Prostate gland (tissue), 2 donors: ENCODE measurements around the gene TPM2. TPM values are rescaled to one million over a fixed set of nuclear protein-coding genes. Genes with fewer than 3 reads are reported as not detected.

Experiments used
- DNase-seq: peaks from one replicate; pipeline ENCODE4 v3.0.0-alpha.2; 2019; ENCODE audit warnings: low spot score
- H3K27ac ChIP-seq, 2 donors: fragments of 200-600 bp; sonication (generic); 2 replicates each; pipeline ENCODE4 v1.5.1; 2017 to 2019
- H3K27me3 ChIP-seq: fragments of 200-600 bp; sonication (generic); replicated peaks from 2 replicates; pipeline ENCODE4 v1.5.1; 2019; ENCODE audit not compliant: insufficient read depth
- H3K36me3 ChIP-seq, 2 donors: fragments of 200-600 bp; sonication (generic); 1 replicate in 1 of 2; 2 replicates in 1 of 2; pipeline versions ENCODE4 v1.5.1 to v1.8.1; 2017 to 2019
- H3K4me1 ChIP-seq: fragments of 200-600 bp; sonication (generic); replicated peaks from 2 replicates; pipeline ENCODE4 v1.5.1; 2019
- H3K4me3 ChIP-seq, 2 donors: fragments of 200-600 bp; sonication (generic); 2 replicates each; pipeline ENCODE4 v1.5.1; 2017 to 2019
- H3K9me3 ChIP-seq: fragments of 200-600 bp; sonication (generic); 2 replicates; pipeline ENCODE4 v1.5.1; 2017
- POLR2A ChIP-seq: fragments of 450-650 bp; IDR thresholded peaks from one replicate; pipeline ENCODE4 v1.6.1; 2016; ENCODE audit warnings: antibody characterized with exemption, mild to moderate bottlenecking
- POLR2AphosphoS5 ChIP-seq: sonication (generic); formaldehyde crosslinking; IDR thresholded peaks from one replicate; pipeline ENCODE4 v1.6.1; 2017; ENCODE audit warnings: antibody characterized with exemption
- WGBS: methylation state at CpG from one replicate; pipeline ENCODE4 v1.1.5; 2018; 5-methylcytosine and 5-hydroxymethylcytosine counted together
- intact Hi-C: fragments of 100-400 bp; cut with DNase I; formaldehyde crosslinking; loops from one replicate; pipeline ENCODE4 v1.14.2; 2022
- total RNA-seq, 2 donors: library from RNA; depleted of rRNA; stranded (reverse); fragments of >200 nt; gene quantifications; one replicate each; pipeline ENCODE4 v1.1.0, GENCODE V29; 2016
- TF ChIP-seq, protein P1 (sequence below), 4 experiments: fragments of 200-600 bp in 2 of 4; fragments of 450-650 bp in 2 of 4; sonication (generic) in 2 of 4; IDR thresholded peaks; 1 replicate in 3 of 4; 2 replicates in 1 of 4; pipeline ENCODE4 v1.5.1; 2016 to 2019; ENCODE audit warnings: antibody characterized with exemption in 4 of 4, mild to moderate bottlenecking in 2 of 4, moderate library complexity in 2 of 4

TPM2 gene
- total RNA-seq, 2 donors from 2014 or later = 1,037 to 1,042 TPM

DNA sequence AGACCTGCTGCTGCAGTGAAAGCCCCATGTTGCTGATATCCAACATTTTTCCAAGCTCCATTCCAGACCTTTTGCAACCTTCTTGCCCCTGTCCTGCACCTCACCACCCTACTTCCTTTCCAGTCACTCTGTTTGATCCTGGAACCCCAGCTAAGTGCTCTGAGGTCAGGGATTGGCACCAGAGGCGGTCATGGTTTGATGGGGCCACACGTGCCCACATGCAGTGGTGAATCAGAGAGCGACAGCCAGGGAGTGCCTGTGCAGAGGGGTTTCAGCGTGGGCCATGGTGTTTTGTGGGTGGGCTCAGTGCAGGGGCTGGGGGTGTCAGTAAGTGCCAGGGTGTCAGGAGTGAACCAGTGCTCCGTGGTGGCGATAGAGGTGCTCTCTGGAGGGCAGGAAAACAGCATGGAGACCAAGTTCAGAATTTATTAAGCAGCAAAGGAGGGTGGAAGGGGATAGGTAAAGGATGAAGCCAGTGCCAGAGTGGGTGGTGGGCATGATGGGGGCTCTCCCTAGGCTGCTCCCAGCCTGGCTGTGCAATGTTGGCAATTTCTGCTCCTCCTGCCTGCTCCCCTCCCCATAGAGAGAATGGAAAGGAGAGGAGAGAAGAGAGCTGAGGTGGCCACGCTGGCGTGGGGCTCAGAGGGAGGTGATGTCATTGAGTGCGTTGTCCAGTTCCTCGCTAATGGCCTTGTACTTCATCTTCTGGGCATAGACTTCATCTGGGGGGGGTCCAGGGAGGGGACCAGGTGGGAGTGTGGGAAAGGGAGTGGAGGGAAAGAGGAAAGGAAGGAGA is 7.0 kb downstream of the TPM2 start:
- no peak overlapping the region for H3K27ac ChIP-seq

DNA sequence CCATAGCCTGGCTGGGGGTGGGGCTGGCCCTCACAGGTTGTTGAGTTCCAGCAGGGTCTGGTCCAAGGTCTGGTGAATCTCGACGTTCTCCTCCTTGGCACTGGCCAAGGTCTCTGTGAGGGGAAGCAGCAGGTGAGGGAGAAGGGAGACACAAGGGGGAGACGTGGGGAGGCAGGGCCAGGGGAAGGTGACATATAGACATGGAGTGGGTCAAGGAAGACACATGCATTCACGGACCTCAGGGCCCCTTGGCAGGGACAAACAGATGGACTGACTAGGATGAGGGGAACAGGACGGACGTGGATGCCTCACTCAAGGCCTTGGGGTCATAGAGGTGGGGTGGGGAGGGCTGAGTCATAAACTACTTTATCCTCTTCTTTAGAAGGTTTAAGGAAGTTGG is 7.7 kb downstream of the TPM2 start:
- TF ChIP-seq POLR2AphosphoS5 (peak; percentile 8), POLR2A (no peak)
- TF ChIP-seq, protein P1, sequence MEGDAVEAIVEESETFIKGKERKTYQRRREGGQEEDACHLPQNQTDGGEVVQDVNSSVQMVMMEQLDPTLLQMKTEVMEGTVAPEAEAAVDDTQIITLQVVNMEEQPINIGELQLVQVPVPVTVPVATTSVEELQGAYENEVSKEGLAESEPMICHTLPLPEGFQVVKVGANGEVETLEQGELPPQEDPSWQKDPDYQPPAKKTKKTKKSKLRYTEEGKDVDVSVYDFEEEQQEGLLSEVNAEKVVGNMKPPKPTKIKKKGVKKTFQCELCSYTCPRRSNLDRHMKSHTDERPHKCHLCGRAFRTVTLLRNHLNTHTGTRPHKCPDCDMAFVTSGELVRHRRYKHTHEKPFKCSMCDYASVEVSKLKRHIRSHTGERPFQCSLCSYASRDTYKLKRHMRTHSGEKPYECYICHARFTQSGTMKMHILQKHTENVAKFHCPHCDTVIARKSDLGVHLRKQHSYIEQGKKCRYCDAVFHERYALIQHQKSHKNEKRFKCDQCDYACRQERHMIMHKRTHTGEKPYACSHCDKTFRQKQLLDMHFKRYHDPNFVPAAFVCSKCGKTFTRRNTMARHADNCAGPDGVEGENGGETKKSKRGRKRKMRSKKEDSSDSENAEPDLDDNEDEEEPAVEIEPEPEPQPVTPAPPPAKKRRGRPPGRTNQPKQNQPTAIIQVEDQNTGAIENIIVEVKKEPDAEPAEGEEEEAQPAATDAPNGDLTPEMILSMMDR (IDR thresholded peaks at IDR 0.05) = no peak
- no peaks in the 10 kb centered on the region for H3K4me1 ChIP-seq
- intact Hi-C loops = no loop called here

More for the DNA sequence above, 7.0 kb downstream of the TPM2 start:
- Histone ChIP-seq H3K9me3 (no peaks in the 10 kb centered on the region), H3K36me3 (no peaks in the 10 kb centered on the region), H3K4me1 (no peaks in the 10 kb centered on the region), H3K4me3 (no peak overlapping the region), H3K27me3 (no peaks in the 10 kb centered on the region)
- DNase-seq = no peak
- TF ChIP-seq POLR2A (no peak), POLR2AphosphoS5 (no peak)
- TF ChIP-seq, protein P1 (IDR thresholded peaks at IDR 0.05) = no peak
- WGBS = 74% methylated on average over 10 of the region's 10 CpGs
- intact Hi-C loops = no loop called here

DNA sequence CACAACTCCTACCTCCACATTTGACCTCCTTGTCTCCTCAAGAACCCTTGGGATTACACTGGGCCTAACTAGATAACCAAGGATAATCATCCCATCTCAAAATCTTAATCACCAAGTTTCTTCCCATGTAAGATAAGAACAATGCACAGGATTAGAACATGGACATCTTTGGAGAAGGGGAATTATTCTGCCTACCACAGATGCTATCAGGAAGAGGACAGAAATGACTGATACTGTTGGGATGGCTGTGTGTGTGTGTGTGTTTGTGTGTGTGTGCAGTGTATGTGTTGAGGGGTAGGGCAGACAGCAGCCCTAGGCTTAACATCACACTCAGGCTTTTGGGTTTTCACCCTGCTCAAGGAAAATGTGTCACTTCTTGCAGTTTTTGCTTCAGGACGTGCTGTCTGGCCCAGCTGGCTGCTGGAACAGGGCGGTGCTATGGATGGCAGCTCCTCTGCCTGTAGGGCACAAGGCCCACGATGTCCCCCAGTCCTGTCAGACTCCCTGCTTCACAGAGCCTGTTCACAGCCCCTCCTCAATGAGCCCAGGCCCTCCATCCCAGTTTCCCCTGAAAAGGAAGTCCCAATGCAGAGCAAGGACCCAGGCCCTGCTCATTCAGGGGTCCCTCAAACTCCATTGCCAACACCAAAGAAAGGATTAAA is 8.3 kb downstream of the TPM2 start:
- Histone ChIP-seq H3K27me3 (no peaks in the 10 kb centered on the region), H3K4me3 (no peak overlapping the region), H3K9me3 (no peaks in the 10 kb centered on the region), H3K27ac (no peak overlapping the region), H3K4me1 (no peaks in the 10 kb centered on the region), H3K36me3 (no peaks in the 10 kb centered on the region)
- no peak for DNase-seq
- TF ChIP-seq POLR2AphosphoS5 (no peak), POLR2A (no peak)
- TF ChIP-seq, protein P1 (IDR thresholded peaks at IDR 0.05) = no peak
- WGBS = 49% methylated on average over 3 of the region's 3 CpGs
- intact Hi-C loops = no loop called here

More for the DNA sequence above, 7.7 kb downstream of the TPM2 start:
- H3K4me3 ChIP-seq = no peak overlapping the region
- no peak overlapping the region for H3K27ac ChIP-seq
- H3K36me3 ChIP-seq = no peaks in the 10 kb centered on the region
- no peak for DNase-seq
- H3K27me3 ChIP-seq = no peaks in the 10 kb centered on the region
- WGBS = 48% methylated on average over 6 of the region's 6 CpGs
- no peaks in the 10 kb centered on the region for H3K9me3 ChIP-seq

DNA sequence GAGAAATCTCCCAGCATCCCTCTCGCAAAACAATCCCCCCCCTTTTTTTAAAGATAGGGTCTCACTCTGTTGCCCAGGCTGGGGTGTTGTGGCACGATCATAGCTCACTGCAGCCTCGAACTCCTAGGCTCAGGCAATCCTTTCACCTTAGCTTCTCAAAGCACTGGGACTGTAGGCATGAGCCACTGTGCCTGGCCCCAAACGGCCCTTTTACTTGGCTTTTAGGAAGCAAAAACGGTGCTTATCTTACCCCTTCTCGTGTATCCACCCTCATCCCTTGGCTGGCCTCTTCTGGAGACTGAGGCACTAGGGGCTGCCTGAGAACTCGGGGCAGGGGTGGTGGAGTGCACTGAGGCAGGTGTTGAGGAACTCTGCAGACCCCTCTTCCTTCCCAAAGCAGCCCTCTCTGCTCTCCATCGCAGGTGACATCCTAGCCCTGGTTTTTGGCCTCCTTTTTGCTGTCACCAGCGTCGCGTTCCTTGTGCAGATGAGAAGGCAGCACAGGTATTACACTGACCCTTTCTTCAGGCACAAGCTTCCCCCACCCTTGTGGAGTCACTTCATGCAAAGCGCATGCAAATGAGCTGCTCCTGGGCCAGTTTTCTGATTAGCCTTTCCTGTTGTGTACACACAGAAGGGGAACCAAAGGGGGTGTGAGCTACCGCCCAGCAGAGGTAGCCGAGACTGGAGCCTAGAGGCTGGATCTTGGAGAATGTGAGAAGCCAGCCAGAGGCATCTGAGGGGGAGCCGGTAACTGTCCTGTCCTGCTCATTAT is 9.2 kb downstream of the TPM2 start:
- no peak overlapping the region for H3K27ac ChIP-seq
- WGBS = 54% methylated on average over 15 of the region's 15 CpGs
- no peak overlapping the region for H3K4me3 ChIP-seq
- H3K36me3 ChIP-seq = no peaks in the 10 kb centered on the region
- no peak for TF ChIP-seq POLR2AphosphoS5
- no peak for TF ChIP-seq POLR2A
- TF ChIP-seq, protein P1 (IDR thresholded peaks at IDR 0.05) = no peak
- H3K9me3 ChIP-seq = no peaks in the 10 kb centered on the region
- intact Hi-C loops = no loop called here
- no peak for DNase-seq
- no peaks in the 10 kb centered on the region for H3K27me3 ChIP-seq
- H3K4me1 ChIP-seq = no peaks in the 10 kb centered on the region
